K562 (cell line): ENCODE data around the gene POMC.

Experiments
- NRF1 ChIP-seq, 2 experiments: fragments of 450-650 bp; IDR thresholded peaks in 1 of 2; conservative IDR thresholded peaks in 1 of 2; 2 replicates each; pipeline ENCODE4 v1.6.1; 2014; ENCODE audit warnings: mild to moderate bottlenecking in 2 of 2
- TF ChIP-seq, protein P1 (sequence below), 3 experiments: IDR thresholded peaks in 2 of 3; conservative IDR thresholded peaks in 1 of 3; 2 replicates each; pipeline ENCODE4 v1.5.1; 2011 to 2012; ENCODE audit warnings: low read length in 3 of 3, mild to moderate bottlenecking in 3 of 3, control low read depth in 2 of 3, improper control_type of control experiment in 1 of 3, inconsistent platforms in 1 of 3, low read depth in 1 of 3, mixed read lengths in 1 of 3, moderate library complexity in 1 of 3; ENCODE audit not compliant: insufficient read depth in 2 of 3
- TF ChIP-seq, protein P2 (sequence below), 2 experiments: IDR thresholded peaks; 2 replicates each; pipeline ENCODE4 v1.6.1; 2011; ENCODE audit warnings: borderline replicate concordance in 1 of 2, control low read depth in 1 of 2, low read depth in 1 of 2, low read length in 1 of 2, mild to moderate bottlenecking in 1 of 2, mixed read lengths in 1 of 2, moderate library complexity in 1 of 2; ENCODE audit not compliant: insufficient read depth in 1 of 2, insufficient read length in 1 of 2, poor library complexity in 1 of 2, severe bottlenecking in 1 of 2; ENCODE audit errors: extremely low read depth in 1 of 2

DNA sequence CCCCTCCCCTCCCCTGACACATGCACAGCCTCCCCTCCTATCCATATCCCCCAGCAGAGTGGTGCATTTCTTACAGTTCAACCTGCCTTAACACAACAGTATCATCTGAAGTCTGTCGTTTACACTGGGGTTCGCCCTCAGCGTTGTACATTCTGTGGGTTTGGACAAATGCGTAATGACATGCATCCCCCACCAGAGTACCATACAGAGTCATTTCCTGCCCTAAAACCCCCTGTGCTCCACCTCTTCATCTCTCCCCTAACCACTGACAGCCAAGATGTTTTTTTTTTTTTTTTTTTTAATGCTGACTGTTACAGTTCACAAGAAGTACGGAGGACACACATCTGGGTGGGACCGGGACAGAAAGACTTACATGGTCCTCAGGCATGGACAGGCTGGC, 22.6 kb downstream of the POMC start:
- TF ChIP-seq, protein P1, sequence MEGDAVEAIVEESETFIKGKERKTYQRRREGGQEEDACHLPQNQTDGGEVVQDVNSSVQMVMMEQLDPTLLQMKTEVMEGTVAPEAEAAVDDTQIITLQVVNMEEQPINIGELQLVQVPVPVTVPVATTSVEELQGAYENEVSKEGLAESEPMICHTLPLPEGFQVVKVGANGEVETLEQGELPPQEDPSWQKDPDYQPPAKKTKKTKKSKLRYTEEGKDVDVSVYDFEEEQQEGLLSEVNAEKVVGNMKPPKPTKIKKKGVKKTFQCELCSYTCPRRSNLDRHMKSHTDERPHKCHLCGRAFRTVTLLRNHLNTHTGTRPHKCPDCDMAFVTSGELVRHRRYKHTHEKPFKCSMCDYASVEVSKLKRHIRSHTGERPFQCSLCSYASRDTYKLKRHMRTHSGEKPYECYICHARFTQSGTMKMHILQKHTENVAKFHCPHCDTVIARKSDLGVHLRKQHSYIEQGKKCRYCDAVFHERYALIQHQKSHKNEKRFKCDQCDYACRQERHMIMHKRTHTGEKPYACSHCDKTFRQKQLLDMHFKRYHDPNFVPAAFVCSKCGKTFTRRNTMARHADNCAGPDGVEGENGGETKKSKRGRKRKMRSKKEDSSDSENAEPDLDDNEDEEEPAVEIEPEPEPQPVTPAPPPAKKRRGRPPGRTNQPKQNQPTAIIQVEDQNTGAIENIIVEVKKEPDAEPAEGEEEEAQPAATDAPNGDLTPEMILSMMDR (IDR thresholded peaks at IDR 0.05 in 2 of 3, conservative IDR thresholded peaks at IDR 0.05 in 1 of 3; ENCODE audit: insufficient read depth in 2 of 3, low read depth in 1 of 3, low read length in 3 of 3), result no peak
- no peak for TF ChIP-seq NRF1 (conservative IDR thresholded peaks at IDR 0.05 in 1 of 2, IDR thresholded peaks at IDR 0.05 in 1 of 2)
- TF ChIP-seq, protein P2, sequence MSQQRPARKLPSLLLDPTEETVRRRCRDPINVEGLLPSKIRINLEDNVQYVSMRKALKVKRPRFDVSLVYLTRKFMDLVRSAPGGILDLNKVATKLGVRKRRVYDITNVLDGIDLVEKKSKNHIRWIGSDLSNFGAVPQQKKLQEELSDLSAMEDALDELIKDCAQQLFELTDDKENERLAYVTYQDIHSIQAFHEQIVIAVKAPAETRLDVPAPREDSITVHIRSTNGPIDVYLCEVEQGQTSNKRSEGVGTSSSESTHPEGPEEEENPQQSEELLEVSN (IDR thresholded peaks at IDR 0.05; ENCODE audit: borderline replicate concordance in 1 of 2, extremely low read depth in 1 of 2, insufficient read depth in 1 of 2, insufficient read length in 1 of 2, low read depth in 1 of 2, low read length in 1 of 2, poor library complexity in 1 of 2, severe bottlenecking in 1 of 2), result no peak
